Duodenal mucosa (tissue), 2 donors: ENCODE results near the gene COBL.
"Not testable (repeated sequence)": the region's sequence is repeated elsewhere in the genome, so short reads cannot be mapped to it uniquely, and the experiment has no call there.

Experiments used
- H3K27ac ChIP-seq: one replicate; pipeline ENCODE4 v1.7.0; 2013; ENCODE audit warnings: low read depth, low read length
- H3K27me3 ChIP-seq, 2 donors: one replicate each; pipeline ENCODE4 v1.7.0; 2013; ENCODE audit warnings: low read length in 2 of 2, control low read depth in 1 of 2; ENCODE audit not compliant: insufficient read depth in 2 of 2, control insufficient read depth in 1 of 2
- H3K36me3 ChIP-seq, 2 donors: one replicate each; pipeline ENCODE4 v1.7.0; 2013; ENCODE audit warnings: low read length in 2 of 2, control low read depth in 1 of 2; ENCODE audit not compliant: insufficient read depth in 2 of 2, control insufficient read depth in 1 of 2
- H3K4me1 ChIP-seq, 2 donors: one replicate each; pipeline ENCODE4 v1.7.0; 2013; ENCODE audit warnings: low read length in 2 of 2, control low read depth in 1 of 2; ENCODE audit not compliant: insufficient read depth in 2 of 2, control insufficient read depth in 1 of 2
- H3K4me3 ChIP-seq, 2 donors: one replicate each; pipeline ENCODE4 v1.7.0; 2013; ENCODE audit warnings: low read length in 2 of 2, low read depth in 1 of 2
- H3K9ac ChIP-seq, 2 donors: one replicate each; pipeline ENCODE4 v1.7.0; 2013; ENCODE audit warnings: low read length in 2 of 2, low read depth in 1 of 2
- H3K9me3 ChIP-seq, 2 donors: one replicate each; pipeline ENCODE4 v1.7.0; 2013; ENCODE audit warnings: low read length in 2 of 2, control low read depth in 1 of 2; ENCODE audit not compliant: control insufficient read depth in 1 of 2

COBL gene

GRCh38 chr7:50994753-50995319 is 321.8 kb downstream of the COBL start:
- Histone ChIP-seq H3K27ac (no peak overlapping the region), H3K36me3 (no peaks in the 10 kb centered on the region), H3K9me3 (no peaks in the 10 kb centered on the region), H3K9ac (no peak overlapping the region), H3K27me3 (no peaks in the 10 kb centered on the region), H3K4me3 (no peak overlapping the region), H3K4me1 (no peaks in the 10 kb centered on the region)

- not testable (repeated sequence) for H3K4me1 ChIP-seq, H3K36me3 ChIP-seq, H3K4me3 ChIP-seq, H3K27me3 ChIP-seq, H3K27ac ChIP-seq, H3K9me3 ChIP-seq, H3K9ac ChIP-seq
Observed at GRCh38 chr7:50990214-50990613, 326.4 kb downstream of the COBL start.

DNA sequence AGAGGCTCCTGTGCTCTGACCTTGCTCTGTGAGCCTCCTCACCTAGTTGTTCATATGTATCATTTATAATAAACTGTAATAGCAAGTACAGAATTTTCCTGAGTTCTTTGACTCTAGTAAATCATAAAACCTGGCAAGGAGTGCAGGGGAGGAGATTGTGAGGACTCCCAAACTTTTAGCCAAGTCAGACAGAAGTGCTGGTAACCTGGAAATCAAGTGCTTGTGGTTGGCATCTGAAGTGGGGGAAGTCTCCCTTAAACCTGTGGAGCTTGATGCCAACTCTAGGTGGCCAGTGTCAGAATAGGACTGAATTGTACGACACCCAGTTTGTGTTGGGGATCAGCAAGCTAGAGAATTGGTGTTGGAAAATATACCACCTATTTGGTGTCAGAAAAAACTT is 327.6 kb downstream of the COBL start:
- H3K4me3 ChIP-seq = no peak overlapping the region
- no peaks in the 10 kb centered on the region for H3K27me3 ChIP-seq
- no peaks in the 10 kb centered on the region for H3K9me3 ChIP-seq
- H3K9ac ChIP-seq = no peak overlapping the region
- no peaks in the 10 kb centered on the region for H3K4me1 ChIP-seq
- no peaks in the 10 kb centered on the region for H3K36me3 ChIP-seq
- no peak overlapping the region for H3K27ac ChIP-seq

DNA sequence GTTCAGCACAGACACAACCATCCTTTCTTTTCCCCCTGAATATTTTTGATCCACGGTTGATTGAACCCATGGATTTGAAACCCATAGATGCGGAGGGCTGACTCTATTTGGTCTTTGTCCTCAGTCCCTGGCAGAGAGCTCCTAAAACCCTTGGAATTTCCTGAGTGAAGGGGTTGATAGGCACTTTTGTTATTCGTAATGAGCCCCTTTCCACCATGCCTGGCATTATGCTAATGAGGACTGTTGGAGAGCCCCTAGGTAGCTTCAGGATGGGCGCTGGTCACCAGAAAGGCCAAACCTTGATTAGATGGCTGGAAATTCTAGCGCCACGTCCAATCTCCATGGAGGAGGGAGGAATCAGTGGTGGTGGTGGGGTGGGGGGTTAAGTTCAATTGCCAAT is 328.1 kb downstream of the COBL start:
- no peak overlapping the region for H3K4me3 ChIP-seq
- H3K27me3 ChIP-seq = no peaks in the 10 kb centered on the region
- H3K9ac ChIP-seq = no peak overlapping the region
- H3K9me3 ChIP-seq = no peaks in the 10 kb centered on the region
- no peaks in the 10 kb centered on the region for H3K36me3 ChIP-seq
- no peaks in the 10 kb centered on the region for H3K4me1 ChIP-seq
- no peak overlapping the region for H3K27ac ChIP-seq

DNA sequence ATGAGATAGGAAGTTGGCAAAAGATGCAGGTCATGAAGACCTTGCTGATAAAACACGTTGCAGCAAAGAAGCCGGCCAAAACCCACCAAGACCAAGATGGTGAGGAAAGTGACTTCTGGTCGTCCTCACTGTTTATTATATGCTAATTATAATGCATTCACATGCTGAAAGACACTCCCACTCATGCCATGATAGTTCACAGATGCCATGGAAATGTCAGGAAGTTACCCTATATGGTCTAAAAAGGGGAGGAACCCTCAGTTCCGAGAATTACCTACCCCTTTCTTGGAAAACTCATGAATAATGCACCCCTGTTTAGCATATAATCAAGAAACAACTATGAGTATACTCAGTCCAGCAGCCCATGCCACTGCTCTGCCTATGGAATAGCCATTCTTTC is 331.5 kb downstream of the COBL start:
- Histone ChIP-seq H3K9me3 (no peaks in the 10 kb centered on the region), H3K4me1 (no peaks in the 10 kb centered on the region), H3K27ac (no peak overlapping the region), H3K4me3 (no peak overlapping the region), H3K36me3 (no peaks in the 10 kb centered on the region), H3K27me3 (no peaks in the 10 kb centered on the region), H3K9ac (no peak overlapping the region)

- H3K27me3 ChIP-seq = no peaks in the 10 kb centered on the region
- no peak overlapping the region for H3K4me3 ChIP-seq
- no peaks in the 10 kb centered on the region for H3K4me1 ChIP-seq
- no peaks in the 10 kb centered on the region for H3K9me3 ChIP-seq
- no peaks in the 10 kb centered on the region for H3K36me3 ChIP-seq
- no peak overlapping the region for H3K27ac ChIP-seq
- no peak overlapping the region for H3K9ac ChIP-seq
Observed at GRCh38 chr7:50983850-50984249, 332.8 kb downstream of the COBL start.

DNA sequence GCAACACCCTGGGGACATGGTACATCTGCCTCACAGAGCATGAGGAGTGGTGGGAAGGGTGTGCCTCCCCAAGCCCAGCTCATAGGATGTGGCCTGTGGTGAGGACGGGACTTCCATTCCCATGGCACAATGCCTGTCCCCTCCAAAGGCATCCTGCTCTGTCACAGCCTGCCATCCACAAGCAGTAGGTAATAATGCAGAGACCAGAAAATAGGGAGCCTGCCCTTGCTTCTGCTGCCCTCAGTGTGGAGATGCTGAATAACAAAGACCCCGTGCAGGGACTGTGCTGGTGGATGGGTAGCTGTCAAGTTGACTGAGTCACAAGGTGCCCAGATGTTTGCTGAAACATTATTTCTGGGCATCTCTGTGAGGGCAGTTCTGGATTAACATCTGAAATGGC is 334.0 kb downstream of the COBL start:
- H3K4me1 ChIP-seq = no peaks in the 10 kb centered on the region
- H3K27ac ChIP-seq = no peak overlapping the region
- H3K9me3 ChIP-seq = no peaks in the 10 kb centered on the region
- no peak overlapping the region for H3K9ac ChIP-seq
- no peak overlapping the region for H3K4me3 ChIP-seq
- H3K27me3 ChIP-seq = no peaks in the 10 kb centered on the region
- H3K36me3 ChIP-seq = no peaks in the 10 kb centered on the region

DNA sequence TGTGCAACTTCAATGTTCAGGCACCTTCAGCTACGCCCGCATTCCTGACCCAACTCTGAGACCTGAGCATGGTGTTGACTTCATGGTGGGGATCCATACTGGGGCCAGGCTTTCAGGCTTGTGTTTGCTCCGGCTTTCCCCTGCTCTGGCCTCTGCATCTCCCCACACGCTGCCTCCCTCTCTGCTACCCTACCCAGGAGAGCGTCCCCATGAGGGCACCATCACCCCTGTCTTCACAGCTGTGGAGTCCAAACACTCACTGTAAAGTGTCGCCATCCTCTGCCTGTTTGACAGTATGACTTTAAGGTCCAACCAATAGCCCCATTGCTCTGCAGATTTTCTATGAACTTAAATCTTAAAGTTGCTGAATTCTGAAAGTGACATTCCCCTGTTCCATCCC is 334.9 kb downstream of the COBL start:
- no peak overlapping the region for H3K4me3 ChIP-seq
- H3K4me1 ChIP-seq = no peaks in the 10 kb centered on the region
- H3K36me3 ChIP-seq = no peaks in the 10 kb centered on the region
- no peaks in the 10 kb centered on the region for H3K27me3 ChIP-seq
- no peaks in the 10 kb centered on the region for H3K9me3 ChIP-seq
- no peak overlapping the region for H3K9ac ChIP-seq
- H3K27ac ChIP-seq = no peak overlapping the region

GRCh38 chr7:50980411-50980810 is 336.2 kb downstream of the COBL start:
- Histone ChIP-seq H3K9me3 (peaks cover 0 to 5% of the 10 kb centered on the region in 2 donors), H3K27ac (no peak overlapping the region), H3K27me3 (no peaks in the 10 kb centered on the region), H3K9ac (no peak overlapping the region), H3K36me3 (no peaks in the 10 kb centered on the region), H3K4me1 (no peaks in the 10 kb centered on the region), H3K4me3 (no peak overlapping the region)

- Histone ChIP-seq H3K9me3 (peaks cover 0 to 5% of the 10 kb centered on the region in 2 donors), H3K9ac (no peak overlapping the region), H3K36me3 (no peaks in the 10 kb centered on the region), H3K27ac (no peak overlapping the region), H3K27me3 (no peaks in the 10 kb centered on the region), H3K4me1 (no peaks in the 10 kb centered on the region), H3K4me3 (no peak overlapping the region)
Observed at GRCh38 chr7:50978633-50979215, 337.9 kb downstream of the COBL start.

DNA sequence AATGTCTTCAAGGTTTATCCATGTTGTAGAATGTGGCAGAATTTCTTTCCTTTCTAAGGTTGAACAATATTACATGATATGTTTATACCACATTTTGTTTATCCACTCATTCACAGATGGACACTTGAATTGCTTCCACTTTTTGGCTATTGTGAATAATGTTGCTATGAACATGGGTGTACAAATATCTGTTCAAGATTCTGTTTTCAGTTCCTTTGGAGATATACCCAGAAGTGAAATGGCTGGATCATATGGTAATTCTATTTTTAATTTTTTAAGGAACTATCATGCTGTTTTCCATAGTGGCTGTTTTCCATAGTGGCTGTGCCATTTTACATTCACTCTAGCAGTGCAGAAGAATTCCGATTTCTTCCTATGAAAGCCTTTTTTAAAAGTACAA is 339.2 kb downstream of the COBL start:
- H3K9ac ChIP-seq = no peak overlapping the region
- H3K27me3 ChIP-seq = no peaks in the 10 kb centered on the region
- no peak overlapping the region for H3K27ac ChIP-seq
- H3K4me1 ChIP-seq = no peaks in the 10 kb centered on the region
- no peaks in the 10 kb centered on the region for H3K36me3 ChIP-seq
- no peak overlapping the region for H3K4me3 ChIP-seq
- peaks cover 0 to 5% of the 10 kb centered on the region in 2 donors for H3K9me3 ChIP-seq
